Hematopoietic multipotent progenitor cell treated with erythropoietin and hydrocortisone succinate and interleukin-3 and kit ligand, for 4 days (in vitro differentiated cells): ENCODE results near the gene CD58.

Experiments
- DNase-seq: peaks from one replicate; pipeline ENCODE4 v3.0.0-alpha.2; 2015

Gene CD58

GRCh38 chr1:116508085-116508983 lies 62.5 kb downstream of the CD58 start:
- peak; percentile 18 for DNase-seq

GRCh38 chr1:116507631-116508030 lies 63.2 kb downstream of the CD58 start:
- DNase-seq: no peak

DNA sequence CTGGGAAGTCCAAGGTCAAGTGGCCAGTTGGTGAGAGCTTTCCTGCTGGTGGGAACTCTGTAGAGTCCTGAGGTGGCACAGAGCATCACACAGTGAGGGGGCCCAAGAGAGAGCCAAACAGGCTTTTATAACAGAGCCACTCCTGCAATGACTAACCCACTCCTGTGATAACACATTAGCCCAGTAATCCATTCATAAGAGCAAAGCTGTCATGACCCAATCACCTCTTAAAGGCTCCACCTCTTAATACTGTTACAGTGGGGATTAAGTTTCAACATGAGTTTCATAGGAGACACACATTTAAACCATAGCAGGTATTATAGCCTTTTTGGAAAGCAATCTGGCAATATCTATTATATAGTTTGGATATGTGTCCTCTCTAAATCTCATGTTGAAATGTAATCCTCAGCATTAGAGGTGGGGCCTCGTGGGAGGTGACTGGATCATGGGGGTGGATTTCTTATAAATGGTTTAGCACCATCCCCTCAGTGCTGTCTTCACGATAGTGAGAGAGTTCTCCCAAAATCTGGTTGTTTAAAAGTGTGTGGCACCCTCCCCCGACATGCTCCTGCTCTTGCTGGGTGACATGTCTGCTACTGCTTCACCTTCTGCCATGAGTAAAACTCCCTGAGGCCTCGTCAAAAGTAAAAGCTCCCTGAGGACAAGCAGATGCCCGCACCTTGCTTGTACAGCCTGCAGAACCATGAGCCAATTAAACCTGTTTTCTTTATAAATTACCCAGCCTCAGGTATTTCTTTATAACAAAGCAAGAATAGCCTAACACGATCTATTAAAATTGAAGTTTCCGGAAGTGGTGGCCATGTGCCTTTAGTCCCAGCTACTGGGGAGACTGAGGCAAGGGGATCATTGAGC lies 64.5 kb downstream of the CD58 start:
- DNase-seq: peak; percentile 32

GRCh38 chr1:116504308-116505156 lies 66.3 kb downstream of the CD58 start:
- peak; percentile 95 for DNase-seq

GRCh38 chr1:116503546-116504307 lies 67.1 kb downstream of the CD58 start:
- peak; percentile 89 for DNase-seq

DNA sequence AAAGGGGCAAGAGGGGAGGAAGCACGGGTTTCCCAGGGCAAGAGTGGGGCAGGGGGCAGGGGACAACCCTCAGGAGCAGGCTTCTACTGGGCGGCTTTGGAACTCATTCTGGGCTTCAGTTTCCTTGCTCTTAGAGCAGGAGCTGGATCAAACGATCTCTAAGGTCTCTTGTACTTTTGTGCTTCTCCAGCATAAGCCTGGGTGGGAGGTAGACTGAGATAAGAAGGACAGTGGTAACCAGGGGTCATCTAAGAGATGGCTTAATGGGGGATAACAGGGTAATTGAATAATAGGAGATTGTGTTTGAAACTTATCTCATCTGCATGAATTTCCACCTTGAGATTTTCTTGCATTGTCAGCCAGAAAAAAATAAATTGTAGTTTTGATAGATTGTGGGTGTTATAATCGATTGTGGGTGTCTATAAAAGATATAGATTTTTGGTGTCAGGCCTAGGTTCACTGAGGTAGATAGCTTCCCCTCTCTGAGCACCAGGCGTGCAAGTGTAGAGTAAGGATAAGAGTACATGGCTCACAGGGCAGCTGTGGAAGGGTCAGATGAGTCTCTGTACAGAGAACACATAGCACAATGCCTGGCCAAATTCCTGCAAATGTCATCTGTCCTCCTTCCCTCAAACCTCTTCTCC lies 68.0 kb downstream of the CD58 start:
- peak; percentile 51 for DNase-seq

DNA sequence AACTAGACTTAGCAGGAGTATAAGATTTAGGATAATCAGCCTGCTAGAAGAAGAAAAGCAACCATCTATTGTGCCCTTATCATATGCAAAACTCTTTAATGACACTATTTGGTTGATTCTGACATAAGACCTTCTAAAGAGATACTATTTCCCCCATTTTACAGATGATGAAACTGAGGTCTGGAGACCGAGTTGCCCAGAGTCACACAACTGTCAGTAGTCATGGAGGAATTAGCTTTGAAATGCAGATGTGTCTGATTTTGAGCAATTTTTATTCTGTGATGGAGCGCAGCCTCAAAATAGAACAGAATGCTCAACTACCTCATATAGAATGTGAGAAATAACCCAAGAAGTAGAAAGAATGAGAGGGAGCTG lies 69.0 kb downstream of the CD58 start:
- no peak for DNase-seq

GRCh38 chr1:116501125-116501869 lies 69.5 kb downstream of the CD58 start:
- DNase-seq: peak; percentile 84

DNA sequence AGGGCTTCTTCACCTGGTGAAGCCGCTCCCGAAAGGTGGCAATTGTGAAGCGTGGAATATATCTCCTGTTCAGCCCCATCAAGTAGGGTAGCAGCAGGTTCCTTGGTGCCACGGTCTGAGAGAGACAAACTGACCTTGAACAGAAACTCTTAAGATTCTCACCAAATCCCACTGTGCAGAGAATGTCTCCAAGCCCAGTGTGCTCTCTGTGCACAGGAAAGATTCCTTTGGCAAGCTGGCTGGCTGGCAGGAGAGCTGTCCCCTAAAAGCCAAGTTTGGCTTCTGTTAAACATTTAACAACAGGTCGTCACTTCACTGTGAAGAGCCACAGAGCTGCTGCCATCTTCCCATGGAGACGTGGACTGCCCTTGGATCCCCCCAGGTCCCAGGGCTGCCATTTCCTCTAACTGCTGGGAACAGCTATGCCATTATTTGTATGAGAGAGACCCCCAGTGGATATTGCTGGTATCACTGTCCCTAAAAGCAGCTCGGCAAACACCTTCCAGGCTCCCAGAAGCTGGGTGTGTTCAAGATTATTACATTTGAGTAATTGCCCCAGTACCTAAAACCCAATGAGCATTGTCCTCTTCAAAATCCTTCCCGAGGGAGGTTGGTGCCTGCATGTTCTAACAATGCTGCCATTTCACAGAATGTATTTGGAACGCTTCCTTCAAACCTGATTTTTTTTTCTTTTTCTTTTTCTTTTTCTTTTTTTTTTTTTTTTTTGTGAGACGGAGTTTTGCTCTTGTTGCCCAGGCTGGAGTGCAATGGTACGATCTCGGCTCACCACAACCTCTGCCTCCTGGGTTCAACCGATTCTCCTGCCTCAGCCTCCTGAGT lies 71.8 kb downstream of the CD58 start:
- DNase-seq: peak; percentile 89

GRCh38 chr1:116497656-116498055 lies 73.2 kb downstream of the CD58 start:
- no peak for DNase-seq

DNA sequence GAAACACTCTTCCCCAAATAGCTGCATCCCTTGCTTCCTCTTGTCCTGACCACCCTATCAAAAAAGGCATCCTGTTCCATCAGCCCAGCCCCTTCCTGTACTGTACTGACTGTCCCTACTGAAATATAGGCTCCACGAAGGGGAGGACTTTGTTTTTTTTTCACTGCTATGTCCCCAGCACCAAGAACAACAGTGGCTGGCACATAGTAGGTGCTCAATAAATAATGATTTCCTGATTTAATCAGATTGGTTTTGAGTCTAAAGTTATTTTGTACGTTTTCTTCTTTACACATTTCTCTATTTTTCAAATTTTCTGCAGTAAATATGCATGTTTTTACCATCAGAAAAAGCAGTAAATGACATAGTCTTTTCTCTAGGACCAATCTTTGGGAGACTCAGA lies 73.9 kb downstream of the CD58 start:
- no peak for DNase-seq

GRCh38 chr1:116496380-116496779 lies 74.4 kb downstream of the CD58 start:
- peak; percentile 50 for DNase-seq

GRCh38 chr1:116495535-116495934 lies 75.3 kb downstream of the CD58 start:
- no peak for DNase-seq

- no peak for DNase-seq
These were observed 76.1 kb downstream of the CD58 start for GRCh38 chr1:116494745-116495144.

DNA sequence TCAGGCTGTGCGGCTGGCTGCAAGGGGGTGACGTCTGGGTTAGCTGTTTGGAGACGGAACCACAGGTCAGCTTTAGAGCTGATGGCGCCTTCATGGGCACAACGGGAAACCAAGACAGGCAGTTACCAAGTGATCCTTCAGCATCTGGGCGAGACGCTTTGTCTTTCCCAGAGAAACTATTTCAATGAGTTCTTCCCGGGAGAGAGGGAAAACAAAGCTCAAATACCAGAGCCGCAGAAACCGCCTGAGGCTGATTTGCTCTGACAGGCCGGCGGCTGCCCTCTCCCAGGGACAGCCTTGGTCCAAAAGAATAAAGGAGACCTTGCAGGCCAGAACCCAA lies 76.5 kb downstream of the CD58 start:
- no peak for DNase-seq

- DNase-seq: peak; percentile 25
These were observed 77.1 kb downstream of the CD58 start for GRCh38 chr1:116493484-116494352.

- DNase-seq: no peak
These were observed 77.8 kb downstream of the CD58 start for GRCh38 chr1:116493036-116493435.

DNA sequence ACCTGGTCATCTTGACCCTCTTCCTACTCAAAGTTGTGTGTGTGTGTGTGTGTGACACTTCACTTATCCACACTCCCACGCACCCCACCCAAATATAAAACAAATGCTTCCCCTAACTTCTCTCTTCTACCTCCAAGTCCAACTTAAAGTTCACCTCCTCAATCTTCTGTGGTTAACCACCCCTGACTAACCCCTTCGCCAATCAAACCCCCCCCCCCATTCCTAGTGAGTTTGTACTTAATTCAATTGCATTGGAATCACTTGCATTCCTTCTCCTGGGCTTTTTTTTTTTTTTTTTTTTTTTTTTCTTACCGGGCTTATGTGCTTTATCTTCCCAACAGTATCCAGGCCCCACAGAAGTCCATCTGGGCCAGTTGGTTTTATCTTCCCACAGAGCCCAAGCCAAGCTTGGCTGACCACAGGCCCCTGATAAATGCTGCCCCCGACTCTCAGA lies 78.4 kb downstream of the CD58 start:
- peak; percentile 34 for DNase-seq
